Sigmoid colon (tissue), 4 donors: ENCODE results near the gene ALG6.

Source experiments
- CTCF ChIP-seq, 4 experiments: fragments of 450-650 bp in 3 of 4; fragments of 200-600 bp in 1 of 4; IDR thresholded peaks; one replicate each; pipeline ENCODE4 v1.5.1; 2016 to 2019; ENCODE audit warnings: antibody characterized with exemption in 4 of 4, mild to moderate bottlenecking in 3 of 4, moderate library complexity in 2 of 4
- EP300 ChIP-seq, 4 donors: sonication (generic); formaldehyde crosslinking; IDR thresholded peaks; one replicate each; pipeline ENCODE4 v1.6.1; 2017; ENCODE audit warnings: antibody characterized with exemption in 4 of 4
- POLR2A ChIP-seq, 2 donors: fragments of 450-650 bp; IDR thresholded peaks; one replicate each; pipeline ENCODE4 v1.6.1; 2016; ENCODE audit warnings: antibody characterized with exemption in 2 of 2, mild to moderate bottlenecking in 2 of 2, moderate library complexity in 2 of 2
- POLR2AphosphoS5 ChIP-seq, 4 donors: sonication (generic); formaldehyde crosslinking; IDR thresholded peaks; one replicate each; pipeline ENCODE4 v1.6.1; 2017; ENCODE audit warnings: antibody characterized with exemption in 4 of 4

- TF ChIP-seq CTCF (IDR thresholded peaks at IDR 0.05) (no peak), POLR2A (IDR thresholded peaks at IDR 0.05) (no peak), EP300 (IDR thresholded peaks at IDR 0.05) (no peak), POLR2AphosphoS5 (IDR thresholded peaks at IDR 0.05) (no peak)
Observed at GRCh38 chr1:63418101-63418500, 50.7 kb downstream of the ALG6 start.
